Suprapubic skin (tissue), 4 donors: Measurements from ENCODE around the gene ARHGEF6. TPM values are rescaled to one million over a fixed set of nuclear protein-coding genes. Genes with fewer than 3 reads are reported as not detected.

ENCODE experiments used
- DNase-seq, 2 donors: peaks; one replicate each; pipeline ENCODE4 v3.0.0-alpha.2; 2019; ENCODE audit warnings: low spot score in 2 of 2
- H3K27ac ChIP-seq: fragments of 200-600 bp; sonication (generic); one replicate; pipeline ENCODE4 v1.5.1; 2019
- H3K27me3 ChIP-seq: fragments of 200-600 bp; sonication (generic); one replicate; pipeline ENCODE4 v1.5.1; 2019
- H3K36me3 ChIP-seq: fragments of 200-600 bp; sonication (generic); one replicate; pipeline ENCODE4 v1.5.1; 2019
- H3K4me1 ChIP-seq: fragments of 200-600 bp; sonication (generic); one replicate; pipeline ENCODE4 v1.5.1; 2019
- H3K4me3 ChIP-seq: fragments of 200-600 bp; sonication (generic); one replicate; pipeline ENCODE4 v1.5.1; 2019; ENCODE audit warnings: mild to moderate bottlenecking
- H3K9me3 ChIP-seq: fragments of 200-600 bp; sonication (generic); one replicate; pipeline ENCODE4 v1.5.1; 2019
- EP300 ChIP-seq: sonication (generic); formaldehyde crosslinking; IDR thresholded peaks from one replicate; pipeline ENCODE4 v1.6.1; 2017; ENCODE audit warnings: antibody characterized with exemption
- POLR2A ChIP-seq, 2 donors: fragments of 450-650 bp; IDR thresholded peaks; one replicate each; pipeline ENCODE4 v1.6.1; 2017; ENCODE audit warnings: antibody characterized with exemption in 2 of 2, mild to moderate bottlenecking in 2 of 2, moderate library complexity in 2 of 2
- POLR2AphosphoS5 ChIP-seq, 3 donors: sonication (generic); formaldehyde crosslinking; IDR thresholded peaks; one replicate each; pipeline ENCODE4 v1.6.1; 2017; ENCODE audit warnings: antibody characterized with exemption in 3 of 3
- WGBS: methylation state at CpG from one replicate; pipeline ENCODE4 v1.1.5; 2018; 5-methylcytosine and 5-hydroxymethylcytosine counted together
- total RNA-seq, 4 donors: library from RNA; depleted of rRNA; stranded (reverse); fragments of >200 nt; gene quantifications; one replicate each; pipeline ENCODE4 v1.1.0, GENCODE V29; 2016
- TF ChIP-seq, protein P1 (sequence below), 2 donors: fragments of 200-600 bp in 1 of 2; fragments of 450-650 bp in 1 of 2; sonication (generic) in 1 of 2; IDR thresholded peaks; one replicate each; pipeline ENCODE4 v1.5.1; 2016 to 2019; ENCODE audit warnings: antibody characterized with exemption in 2 of 2, mild to moderate bottlenecking in 1 of 2, moderate library complexity in 1 of 2

The ARHGEF6 gene
- total RNA-seq, 4 donors from 2014 or later, result 5.9 to 16.9 (median 7.2) TPM

GRCh38 chrX:136783159-136783558 lies 2.4 kb upstream of the ARHGEF6 start:
- TF ChIP-seq POLR2A (IDR thresholded peaks at IDR 0.05), result no peak
- no peak for TF ChIP-seq EP300
- TF ChIP-seq POLR2AphosphoS5 (IDR thresholded peaks at IDR 0.05), result no peak
- TF ChIP-seq, protein P1, sequence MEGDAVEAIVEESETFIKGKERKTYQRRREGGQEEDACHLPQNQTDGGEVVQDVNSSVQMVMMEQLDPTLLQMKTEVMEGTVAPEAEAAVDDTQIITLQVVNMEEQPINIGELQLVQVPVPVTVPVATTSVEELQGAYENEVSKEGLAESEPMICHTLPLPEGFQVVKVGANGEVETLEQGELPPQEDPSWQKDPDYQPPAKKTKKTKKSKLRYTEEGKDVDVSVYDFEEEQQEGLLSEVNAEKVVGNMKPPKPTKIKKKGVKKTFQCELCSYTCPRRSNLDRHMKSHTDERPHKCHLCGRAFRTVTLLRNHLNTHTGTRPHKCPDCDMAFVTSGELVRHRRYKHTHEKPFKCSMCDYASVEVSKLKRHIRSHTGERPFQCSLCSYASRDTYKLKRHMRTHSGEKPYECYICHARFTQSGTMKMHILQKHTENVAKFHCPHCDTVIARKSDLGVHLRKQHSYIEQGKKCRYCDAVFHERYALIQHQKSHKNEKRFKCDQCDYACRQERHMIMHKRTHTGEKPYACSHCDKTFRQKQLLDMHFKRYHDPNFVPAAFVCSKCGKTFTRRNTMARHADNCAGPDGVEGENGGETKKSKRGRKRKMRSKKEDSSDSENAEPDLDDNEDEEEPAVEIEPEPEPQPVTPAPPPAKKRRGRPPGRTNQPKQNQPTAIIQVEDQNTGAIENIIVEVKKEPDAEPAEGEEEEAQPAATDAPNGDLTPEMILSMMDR (IDR thresholded peaks at IDR 0.05), result no peak
- DNase-seq, result no peak
- Histone ChIP-seq H3K36me3 (no peaks in the 10 kb centered on the region), H3K27me3 (no peaks in the 10 kb centered on the region), H3K4me3 (no peak overlapping the region), H3K9me3 (no peaks in the 10 kb centered on the region), H3K27ac (no peak overlapping the region), H3K4me1 (no peaks in the 10 kb centered on the region)

DNA sequence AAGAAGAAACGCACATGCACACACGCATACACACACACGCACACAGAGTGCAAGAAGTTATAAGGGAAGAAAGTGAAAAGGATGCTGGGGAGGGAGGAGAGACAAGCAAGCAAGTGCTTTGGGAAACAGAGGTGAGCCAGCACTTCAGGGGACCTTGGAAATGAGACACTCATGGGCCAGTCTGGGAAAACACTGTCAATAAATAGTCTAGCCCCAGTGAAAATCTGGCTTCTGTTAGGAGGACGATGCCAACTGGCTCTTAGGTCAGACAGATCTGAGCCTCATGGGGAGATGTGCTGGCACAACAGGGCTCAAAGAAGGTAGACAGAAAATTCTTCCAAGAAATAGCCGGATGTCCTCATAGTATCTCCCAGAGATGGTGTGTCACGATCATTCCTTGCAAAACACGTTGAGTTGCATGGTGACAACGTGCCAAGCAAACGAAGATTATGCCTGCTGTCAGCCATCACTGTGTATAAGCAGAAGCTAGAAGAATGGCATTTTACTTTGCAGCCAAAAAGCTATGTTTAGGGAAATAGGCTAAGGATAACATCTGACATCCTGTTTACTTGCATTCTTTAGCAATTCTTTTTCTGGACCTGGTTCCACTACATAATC lies 557 bp upstream of the ARHGEF6 start:
- Histone ChIP-seq H3K4me1 (no peaks in the 10 kb centered on the region), H3K27me3 (no peaks in the 10 kb centered on the region), H3K27ac (no peak overlapping the region), H3K36me3 (no peaks in the 10 kb centered on the region), H3K9me3 (no peaks in the 10 kb centered on the region), H3K4me3 (peak overlapping the region; percentile 34)
- 39% methylated on average over 9 of the region's 9 CpGs for WGBS
- no peak for DNase-seq
- TF ChIP-seq EP300 (no peak), POLR2A (IDR thresholded peaks at IDR 0.05) (no peak), POLR2AphosphoS5 (IDR thresholded peaks at IDR 0.05) (no peak)
- TF ChIP-seq, protein P1 (IDR thresholded peaks at IDR 0.05), result no peak

DNA sequence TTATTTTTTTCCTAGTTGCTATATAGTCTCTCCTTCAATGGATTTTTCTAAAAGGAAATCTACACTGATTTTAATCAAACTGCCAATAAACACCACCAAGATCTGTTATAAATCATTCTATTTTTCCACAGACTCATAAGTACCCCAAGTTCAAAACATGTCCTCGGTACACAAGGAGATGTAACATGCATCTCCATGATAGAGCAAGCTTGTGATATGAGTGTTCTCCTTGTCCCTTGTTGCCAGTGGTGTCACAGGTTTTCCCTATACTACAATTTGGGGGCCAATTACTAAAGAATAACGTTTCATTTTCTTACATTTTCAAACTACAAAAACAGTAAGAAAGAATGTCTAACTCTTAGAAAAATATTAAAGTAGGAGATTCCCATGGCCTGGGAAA lies 491 bp downstream of the ARHGEF6 start:
- H3K36me3 ChIP-seq, result no peaks in the 10 kb centered on the region
- H3K4me1 ChIP-seq, result no peaks in the 10 kb centered on the region
- H3K27ac ChIP-seq, result peak overlapping the region; percentile 29
- peak overlapping the region; percentile 34 for H3K4me3 ChIP-seq
- no peaks in the 10 kb centered on the region for H3K27me3 ChIP-seq
- WGBS, result 58% methylated on average over 2 of the region's 2 CpGs
- no peak for TF ChIP-seq POLR2A (IDR thresholded peaks at IDR 0.05)
- TF ChIP-seq, protein P1 (IDR thresholded peaks at IDR 0.05), result no peak
- no peak for TF ChIP-seq POLR2AphosphoS5 (IDR thresholded peaks at IDR 0.05)
- TF ChIP-seq EP300, result no peak
- no peak for DNase-seq
- H3K9me3 ChIP-seq, result no peaks in the 10 kb centered on the region

DNA sequence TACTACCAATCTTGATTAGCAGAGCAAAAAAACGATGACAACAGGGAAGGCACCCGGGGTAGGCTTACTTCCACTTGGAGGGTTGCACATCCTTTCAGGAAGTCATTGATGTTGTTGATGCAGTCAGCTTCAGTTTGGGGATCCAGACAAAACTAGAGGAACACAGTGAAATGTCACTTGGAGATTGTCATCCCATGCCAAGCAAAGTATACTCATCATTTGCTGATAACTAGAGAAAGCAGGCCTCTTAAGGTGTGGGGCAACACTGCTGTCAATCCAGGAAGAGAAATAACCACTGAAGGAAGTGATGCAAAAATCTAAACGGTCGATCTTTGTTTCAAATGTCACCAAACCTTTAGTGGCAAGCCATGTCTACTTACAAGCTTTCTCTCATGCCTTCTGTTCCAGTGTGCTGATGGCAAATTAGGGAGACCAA lies 1.4 kb downstream of the ARHGEF6 start:
- Histone ChIP-seq H3K36me3 (no peaks in the 10 kb centered on the region), H3K9me3 (no peaks in the 10 kb centered on the region), H3K27me3 (no peaks in the 10 kb centered on the region), H3K27ac (peak overlapping the region; percentile 10), H3K4me3 (peak overlapping the region; percentile 34), H3K4me1 (no peaks in the 10 kb centered on the region)
- TF ChIP-seq POLR2AphosphoS5 (IDR thresholded peaks at IDR 0.05) (no peak), POLR2A (IDR thresholded peaks at IDR 0.05) (no peak), EP300 (no peak)
- TF ChIP-seq, protein P1 (IDR thresholded peaks at IDR 0.05), result no peak
- 58% methylated on average over 4 of the region's 4 CpGs for WGBS
- DNase-seq, result no peak

DNA sequence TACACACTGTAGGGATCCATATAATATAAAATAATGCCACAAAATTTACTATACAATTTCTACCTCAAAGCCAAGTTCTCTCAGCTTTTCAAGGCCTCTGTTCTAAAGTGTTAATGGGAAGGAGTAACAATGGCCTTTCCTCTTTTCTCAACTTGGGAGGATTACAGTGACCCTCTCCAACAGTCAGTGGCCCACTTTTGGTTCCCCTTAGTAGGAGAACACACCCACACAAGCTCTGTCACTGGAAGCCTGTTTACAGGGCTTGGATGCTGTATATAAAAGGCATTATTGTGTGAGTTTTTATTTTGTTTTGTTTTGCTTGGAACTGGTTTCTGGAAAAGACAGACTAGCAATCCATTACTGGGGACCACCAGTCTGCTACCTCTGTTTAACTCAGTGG lies 1.8 kb downstream of the ARHGEF6 start:
- no peaks in the 10 kb centered on the region for H3K4me1 ChIP-seq
- no peaks in the 10 kb centered on the region for H3K27me3 ChIP-seq
- H3K36me3 ChIP-seq, result no peaks in the 10 kb centered on the region
- DNase-seq, result no peak
- H3K27ac ChIP-seq, result peak overlapping the region; percentile 10
- H3K9me3 ChIP-seq, result no peaks in the 10 kb centered on the region
- H3K4me3 ChIP-seq, result no peak overlapping the region
- TF ChIP-seq POLR2AphosphoS5 (IDR thresholded peaks at IDR 0.05) (no peak), POLR2A (IDR thresholded peaks at IDR 0.05) (no peak), EP300 (no peak)

- H3K27ac ChIP-seq, result no peak overlapping the region
- TF ChIP-seq EP300, result no peak
- TF ChIP-seq, protein P1 (IDR thresholded peaks at IDR 0.05), result no peak
- TF ChIP-seq POLR2AphosphoS5 (IDR thresholded peaks at IDR 0.05), result no peak
- TF ChIP-seq POLR2A (IDR thresholded peaks at IDR 0.05), result no peak
- WGBS, result 74% methylated on average over 3 of the region's 3 CpGs
Observed at GRCh38 chrX:136778020-136778419, 2.7 kb downstream of the ARHGEF6 start.

More at GRCh38 chrX:136778020-136778419, 2.7 kb downstream of the ARHGEF6 start:
- no peak overlapping the region for H3K4me3 ChIP-seq
- H3K9me3 ChIP-seq, result no peaks in the 10 kb centered on the region
- H3K4me1 ChIP-seq, result no peaks in the 10 kb centered on the region
- DNase-seq, result no peak
- H3K36me3 ChIP-seq, result no peaks in the 10 kb centered on the region
- H3K27me3 ChIP-seq, result no peaks in the 10 kb centered on the region
